PC-3 (cell line): ENCODE data around the gene TMEM42. TPM values are rescaled to one million over a fixed set of nuclear protein-coding genes. Genes with fewer than 3 reads are reported as not detected.

Source experiments
- ATAC-seq: fragments of 200-7000 bp; cut with Tn5 transposase; 2 replicates; pipeline ENCODE4 v1.9.1; 2020; ENCODE audit warnings: mild to moderate bottlenecking, moderate library complexity
- BruUV-seq: library from RNA; stranded (reverse); fragments of 400-500 nt; replicated peaks from 2 replicates; lab custom pipeline; 2021; lab: Mats Ljungman, UMichigan
- CTCF ChIA-PET: fragments of 300-600 bp; sonication (Branson Sonifier 250); formaldehyde crosslinking; loops from one replicate; lab custom pipeline; 2022; ENCODE audit warnings: antibody characterized with exemption; lab: Charles Lee
- POLR2A ChIA-PET: fragments of 300-600 bp; sonication (Branson Sonifier 250); formaldehyde crosslinking; loops from one replicate; lab custom pipeline; 2022; ENCODE audit warnings: antibody characterized with exemption; ENCODE audit not compliant: unreplicated experiment; lab: Charles Lee
- DNase-seq: peaks from one replicate; pipeline ENCODE4 v3.0.0-alpha.2; 2015
- H2AFZ ChIP-seq: fragments of 300-600 bp; sonication (generic); 2 replicates; pipeline ENCODE4 v1.6.0; 2016; ENCODE audit warnings: antibody characterized with exemption, low read length
- H3F3A ChIP-seq: fragments of 300-600 bp; sonication (generic); one replicate; pipeline ENCODE4 v1.6.0; 2017; ENCODE audit warnings: antibody characterized with exemption, low read length, control low read depth, mild to moderate bottlenecking; ENCODE audit not compliant: unreplicated experiment
- H3K27ac ChIP-seq: fragments of 300-600 bp; sonication (generic); 2 replicates; pipeline ENCODE4 v1.5.1; 2016; ENCODE audit warnings: mild to moderate bottlenecking, low read length
- H3K27me3 ChIP-seq: fragments of 300-600 bp; sonication (generic); 2 replicates; pipeline ENCODE4 v1.6.1; 2016; ENCODE audit warnings: low read length, mixed read lengths
- H3K36me3 ChIP-seq: fragments of 300-600 bp; sonication (generic); 2 replicates; pipeline ENCODE4 v1.6.1; 2016; ENCODE audit warnings: low read depth, mixed run types, low read length, mixed read lengths
- H3K4me1 ChIP-seq: fragments of 300-600 bp; sonication (generic); 2 replicates; pipeline ENCODE4 v1.5.1; 2016; ENCODE audit warnings: low read length; ENCODE audit not compliant: insufficient read depth
- H3K4me2 ChIP-seq: fragments of 300-600 bp; sonication (generic); 2 replicates; pipeline ENCODE4 v1.6.0; 2016; ENCODE audit warnings: low read length
- H3K4me3 ChIP-seq: fragments of 300-600 bp; sonication (generic); 2 replicates; pipeline ENCODE4 v1.5.1; 2016; ENCODE audit warnings: mild to moderate bottlenecking, low read length, mixed read lengths
- H3K79me2 ChIP-seq: fragments of 300-600 bp; sonication (generic); 2 replicates; pipeline ENCODE4 v1.6.1; 2017; ENCODE audit warnings: low read length, mixed read lengths
- H3K9ac ChIP-seq: fragments of 300-600 bp; sonication (generic); 2 replicates; pipeline ENCODE4 v1.6.0; 2016; ENCODE audit warnings: mild to moderate bottlenecking, low read length
- H3K9me2 ChIP-seq: fragments of 300-600 bp; sonication (generic); replicated peaks from 2 replicates; pipeline ENCODE4 v1.6.1; 2016; ENCODE audit warnings: mixed run types, low read length, mixed read lengths
- H3K9me3 ChIP-seq: fragments of 300-600 bp; sonication (generic); 2 replicates; pipeline ENCODE4 v1.6.1; 2016; ENCODE audit warnings: low read length, mixed read lengths
- H4K20me1 ChIP-seq: fragments of 300-600 bp; sonication (generic); 2 replicates; pipeline ENCODE4 v1.6.1; 2016; ENCODE audit warnings: low read length, mixed read lengths
- CTCF ChIP-seq: fragments of 300-600 bp; sonication (generic); conservative IDR thresholded peaks from 2 replicates; pipeline ENCODE4 v1.5.1; 2017; ENCODE audit warnings: antibody characterized with exemption, low read depth, mild to moderate bottlenecking, low read length
- EZH2 ChIP-seq: fragments of 300-600 bp; sonication (generic); IDR thresholded peaks from one replicate; pipeline ENCODE4 v1.6.1; 2017; ENCODE audit warnings: antibody characterized with exemption, mild to moderate bottlenecking, low read length; ENCODE audit not compliant: unreplicated experiment
- EZH2phosphoT487 ChIP-seq: fragments of 300-600 bp; sonication (generic); IDR thresholded peaks from 2 replicates; pipeline ENCODE4 v1.6.1; 2018; ENCODE audit warnings: mild to moderate bottlenecking, antibody characterized with exemption, low read length, borderline replicate concordance
- intact Hi-C: fragments of 100-400 bp; cut with micrococcal nuclease; formaldehyde crosslinking; loops from 2 replicates; pipeline ENCODE4 v1.9.0; 2023
- total RNA-seq: library from RNA; depleted of rRNA; stranded (reverse); fragments of >200 nt; gene quantifications from 2 replicates; pipeline ENCODE4 v1.2.3, GENCODE V29; 2014

The TMEM42 gene
- total RNA-seq, 1 experiment from 2014 or later: 10.2 TPM

- no peak for TF ChIP-seq EZH2phosphoT487
- no peak for TF ChIP-seq EZH2
- TF ChIP-seq CTCF: no peak
- BruUV-seq: no TSS peak
- no peak for DNase-seq
- ChIA-PET POLR2A (no interaction called here), CTCF (no interaction called here)
- ATAC-seq: no peak
- H3K9me2 ChIP-seq: no peaks in the 10 kb centered on the region
- H3K4me1 ChIP-seq: peaks cover 13% of the 10 kb centered on the region
- H3K27me3 ChIP-seq: no peaks in the 10 kb centered on the region
- H2AFZ ChIP-seq: no peak overlapping the region
- H4K20me1 ChIP-seq: no peaks in the 10 kb centered on the region
- H3K27ac ChIP-seq: no peak overlapping the region
- intact Hi-C loops: no loop called here
- H3K4me3 ChIP-seq: no peak overlapping the region
- H3K9ac ChIP-seq: no peak overlapping the region
- no peak overlapping the region for H3K4me2 ChIP-seq
- H3K9me3 ChIP-seq: no peaks in the 10 kb centered on the region
- peaks cover 7% of the 10 kb centered on the region; the same call in 1 of the 2 replicates for H3K36me3 ChIP-seq
- H3F3A ChIP-seq: no peaks in the 10 kb centered on the region
- H3K79me2 ChIP-seq: peaks cover 7% of the 10 kb centered on the region; the same call in 1 of the 2 replicates
Measured at GRCh38 chr3:44865272-44866035, 3.7 kb downstream of the TMEM42 start.

DNA sequence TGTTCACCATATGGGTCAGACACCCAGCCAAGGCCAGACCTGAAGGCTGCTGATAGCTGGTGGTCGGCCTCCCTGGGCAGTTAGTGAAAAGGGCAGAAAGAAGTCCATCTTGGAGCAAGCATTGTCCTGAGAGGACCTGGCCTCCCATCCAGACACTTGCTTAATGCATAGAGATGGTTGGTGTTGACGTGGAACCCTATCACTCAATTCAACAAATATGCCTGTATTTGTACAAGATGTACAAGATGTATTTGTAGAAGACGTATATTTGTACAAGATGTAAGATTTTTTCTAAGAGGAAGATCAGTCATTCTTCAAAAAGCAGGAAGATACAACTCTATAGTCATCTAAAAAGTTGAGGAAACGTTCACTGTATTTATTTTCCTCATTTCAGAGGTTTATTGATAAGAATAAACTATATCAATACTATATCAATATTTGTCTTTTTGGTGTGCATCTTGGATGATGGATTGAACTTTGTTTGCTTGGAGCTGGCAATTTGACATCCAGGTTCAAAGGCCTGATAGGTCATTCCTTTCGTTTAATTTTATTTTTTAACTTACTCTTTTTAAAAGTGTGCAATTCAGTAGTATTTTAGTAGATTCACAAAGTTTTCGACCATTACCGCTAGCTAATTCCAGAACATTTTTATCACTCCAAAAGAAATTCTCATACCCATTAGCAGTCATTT is 5.9 kb downstream of the TMEM42 start:
- intact Hi-C loops: no loop called here
- peaks cover 7% of the 10 kb centered on the region; the same call in 1 of the 2 replicates for H3K36me3 ChIP-seq
- no peak overlapping the region for H3K27ac ChIP-seq
- no peak overlapping the region for H2AFZ ChIP-seq
- CTCF ChIA-PET: no interaction called here
- peaks cover 4% of the 10 kb centered on the region; the same call in 1 of the 2 replicates for H3K79me2 ChIP-seq
- no peaks in the 10 kb centered on the region for H3F3A ChIP-seq
- no peak overlapping the region for H3K9ac ChIP-seq
- H3K27me3 ChIP-seq: no peaks in the 10 kb centered on the region
- BruUV-seq: no TSS peak
- DNase-seq (no peak), ATAC-seq (no peak)
- POLR2A ChIA-PET: no interaction called here
- peaks cover 16% of the 10 kb centered on the region for H3K4me1 ChIP-seq
- H3K4me2 ChIP-seq: no peak overlapping the region
- H3K9me3 ChIP-seq: no peaks in the 10 kb centered on the region
- TF ChIP-seq CTCF: no peak
- TF ChIP-seq EZH2phosphoT487: no peak
- TF ChIP-seq EZH2: no peak
- H3K9me2 ChIP-seq: no peaks in the 10 kb centered on the region
- no peak overlapping the region for H3K4me3 ChIP-seq
- H4K20me1 ChIP-seq: no peaks in the 10 kb centered on the region
